Measurements from ENCODE around the gene LMNA. TPM values are rescaled to one million over a fixed set of nuclear protein-coding genes. Genes with fewer than 3 reads are reported as not detected.

Gene LMNA
- polyA plus RNA-seq, 1 experiment: 365 TPM

DNA sequence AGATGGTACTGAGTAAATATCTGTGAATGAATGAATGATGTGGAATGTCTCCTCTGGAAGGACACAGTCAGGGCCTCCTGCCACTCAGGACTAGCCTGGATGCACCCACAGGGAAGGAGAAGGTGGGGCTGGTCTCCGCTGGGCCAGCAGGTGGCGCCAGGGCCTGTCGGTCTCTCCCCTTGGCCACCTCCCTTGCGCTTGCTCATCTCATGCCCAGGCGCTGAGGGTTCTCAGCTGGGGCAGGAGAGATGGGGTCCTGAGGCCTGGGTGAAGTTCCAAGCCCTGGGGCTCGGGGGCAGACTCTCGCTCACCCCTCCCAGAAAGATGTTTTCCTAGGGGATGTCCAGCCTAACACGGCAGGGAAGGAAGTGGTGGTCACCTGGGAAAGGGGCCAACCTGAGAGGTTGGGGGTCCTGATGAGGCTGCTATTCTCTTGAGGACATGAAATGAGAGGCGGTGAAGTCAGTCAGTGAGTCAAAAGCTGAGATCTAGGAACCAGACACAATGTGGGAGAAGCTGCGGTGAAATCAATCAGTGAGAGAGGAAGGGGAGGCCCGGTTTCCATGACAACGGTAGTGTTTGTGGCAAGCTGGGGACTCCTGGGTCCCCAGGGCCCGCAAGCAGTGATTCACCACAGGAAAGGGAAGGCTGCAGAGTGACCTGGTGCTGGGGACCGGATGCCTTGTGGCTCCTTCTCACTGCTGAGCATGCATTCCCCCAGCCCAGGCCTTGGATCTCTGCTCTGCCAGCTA lies 17.7 kb upstream of the LMNA start:
- TF ChIP-seq, protein P1, sequence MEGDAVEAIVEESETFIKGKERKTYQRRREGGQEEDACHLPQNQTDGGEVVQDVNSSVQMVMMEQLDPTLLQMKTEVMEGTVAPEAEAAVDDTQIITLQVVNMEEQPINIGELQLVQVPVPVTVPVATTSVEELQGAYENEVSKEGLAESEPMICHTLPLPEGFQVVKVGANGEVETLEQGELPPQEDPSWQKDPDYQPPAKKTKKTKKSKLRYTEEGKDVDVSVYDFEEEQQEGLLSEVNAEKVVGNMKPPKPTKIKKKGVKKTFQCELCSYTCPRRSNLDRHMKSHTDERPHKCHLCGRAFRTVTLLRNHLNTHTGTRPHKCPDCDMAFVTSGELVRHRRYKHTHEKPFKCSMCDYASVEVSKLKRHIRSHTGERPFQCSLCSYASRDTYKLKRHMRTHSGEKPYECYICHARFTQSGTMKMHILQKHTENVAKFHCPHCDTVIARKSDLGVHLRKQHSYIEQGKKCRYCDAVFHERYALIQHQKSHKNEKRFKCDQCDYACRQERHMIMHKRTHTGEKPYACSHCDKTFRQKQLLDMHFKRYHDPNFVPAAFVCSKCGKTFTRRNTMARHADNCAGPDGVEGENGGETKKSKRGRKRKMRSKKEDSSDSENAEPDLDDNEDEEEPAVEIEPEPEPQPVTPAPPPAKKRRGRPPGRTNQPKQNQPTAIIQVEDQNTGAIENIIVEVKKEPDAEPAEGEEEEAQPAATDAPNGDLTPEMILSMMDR (IDR thresholded peaks at IDR 0.05; ENCODE audit: low read depth, low read length): peak; percentile 98
- CTCF ChIA-PET: interaction anchor here (0.6 to 20.2 kb wide), 27 partner anchors 8 to 289 kb away, joined by 3 to 682 read pairs (median 5); partner anchors contain the start of genes LMNA, MEX3A and PMF1
- Histone ChIP-seq H3K27ac (ENCODE audit: low read depth, low read length) (peak overlapping the region; percentile 47), H3K27me3 (ENCODE audit: control insufficient read depth, insufficient read depth, low read length) (no peaks in the 10 kb centered on the region), H3K4me3 (ENCODE audit: low read depth, low read length) (no peak overlapping the region), H3K9me3 (ENCODE audit: control insufficient read depth, insufficient read depth, low read length) (no peaks in the 10 kb centered on the region)
- POLR2A ChIA-PET: interaction anchor here (5.7 to 6.9 kb wide), 2 partner anchors 18 to 32 kb away, joined by 25 to 36 read pairs; partner anchors contain the start of gene LMNA
- DNase-seq (ENCODE audit: low read depth, low spot score): peak; percentile 67

- ChIA-PET CTCF (interaction anchor here (0.6 to 20.2 kb wide), 9 partner anchors 8 to 262 kb away, joined by 3 to 682 read pairs (median 8); partner anchors contain the start of genes LMNA and MEX3A), POLR2A (interaction anchor here (5.7 to 6.9 kb wide), 2 partner anchors 18 to 31 kb away, joined by 25 to 36 read pairs; partner anchors contain the start of gene LMNA)
- no peaks in the 10 kb centered on the region for H3K27me3 ChIP-seq (ENCODE audit: control insufficient read depth, insufficient read depth, low read length)
- H3K9me3 ChIP-seq (ENCODE audit: control insufficient read depth, insufficient read depth, low read length): no peaks in the 10 kb centered on the region
- H3K27ac ChIP-seq (ENCODE audit: low read depth, low read length): no peak overlapping the region
- H3K4me3 ChIP-seq (ENCODE audit: low read depth, low read length): no peak overlapping the region
- TF ChIP-seq, protein P1 (IDR thresholded peaks at IDR 0.05; ENCODE audit: low read depth, low read length): no peak
- no peak for DNase-seq (ENCODE audit: low read depth, low spot score)
These were observed 16.9 kb upstream of the LMNA start for GRCh38 chr1:156097499-156098178.

DNA sequence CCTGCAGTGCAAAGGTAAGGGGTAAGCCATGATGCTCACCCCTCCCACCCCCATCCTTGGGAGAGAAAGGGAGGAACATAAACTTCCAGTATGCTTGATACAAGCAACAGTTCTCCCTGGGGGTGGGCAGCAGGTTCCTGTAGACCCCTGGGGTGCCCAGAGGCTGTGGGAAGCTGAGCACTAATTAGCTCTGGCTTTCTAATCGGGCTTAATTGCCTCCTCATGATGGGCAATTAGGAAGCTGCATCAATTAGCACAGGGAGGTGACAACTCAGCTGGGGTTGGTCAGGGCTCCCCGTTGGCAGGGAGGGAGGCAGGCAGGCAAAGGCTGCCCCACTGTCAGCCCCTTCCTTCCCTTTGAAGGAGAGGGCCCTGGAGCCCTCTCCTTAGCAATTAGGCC lies 15.7 kb upstream of the LMNA start:
- Histone ChIP-seq H3K27me3 (ENCODE audit: control insufficient read depth, insufficient read depth, low read length) (no peaks in the 10 kb centered on the region), H3K9me3 (ENCODE audit: control insufficient read depth, insufficient read depth, low read length) (no peaks in the 10 kb centered on the region), H3K27ac (ENCODE audit: low read depth, low read length) (no peak overlapping the region), H3K4me3 (ENCODE audit: low read depth, low read length) (no peak overlapping the region)
- ChIA-PET CTCF (interaction anchor here (1.6 to 20.2 kb wide), 4 partner anchors 9 to 127 kb away, joined by 3 to 682 read pairs (median 50); partner anchors contain the start of gene LMNA), POLR2A (interaction anchor here (0.6 to 6.9 kb wide), 3 partner anchors 16 to 43 kb away, joined by 4 to 36 read pairs (median 25); partner anchors contain the start of gene LMNA)
- DNase-seq (ENCODE audit: low read depth, low spot score): no peak
- TF ChIP-seq, protein P1 (IDR thresholded peaks at IDR 0.05; ENCODE audit: low read depth, low read length): no peak

DNA sequence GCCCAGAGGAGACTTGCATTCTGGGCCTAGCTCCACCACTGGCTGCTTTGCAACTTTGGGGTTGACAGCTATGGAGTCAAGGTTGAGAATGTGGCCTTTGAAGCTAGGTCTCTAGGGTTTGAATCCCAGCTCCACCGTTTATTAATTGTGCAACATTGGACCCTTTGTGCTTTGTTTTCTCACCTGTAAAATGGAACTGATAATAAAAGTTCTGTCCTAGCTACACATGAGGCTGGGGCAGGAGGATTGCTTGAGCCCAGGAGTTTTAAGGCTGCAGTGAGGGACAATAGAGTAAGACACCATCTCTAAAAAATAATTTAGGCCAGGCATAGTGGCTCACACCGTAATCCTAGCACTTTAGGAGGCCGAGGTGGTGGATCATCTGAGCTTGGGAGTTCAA lies 15.2 kb upstream of the LMNA start:
- Histone ChIP-seq H3K4me3 (ENCODE audit: low read depth, low read length) (no peak overlapping the region), H3K9me3 (ENCODE audit: control insufficient read depth, insufficient read depth, low read length) (no peaks in the 10 kb centered on the region), H3K27ac (ENCODE audit: low read depth, low read length) (no peak overlapping the region), H3K27me3 (ENCODE audit: control insufficient read depth, insufficient read depth, low read length) (no peaks in the 10 kb centered on the region)
- DNase-seq (ENCODE audit: low read depth, low spot score): no peak
- TF ChIP-seq, protein P1 (IDR thresholded peaks at IDR 0.05; ENCODE audit: low read depth, low read length): no peak
- POLR2A ChIA-PET: interaction anchor here (0.6 to 6.9 kb wide), 3 partner anchors 16 to 43 kb away, joined by 4 to 36 read pairs (median 25); partner anchors contain the start of gene LMNA
- CTCF ChIA-PET: interaction anchor here (0.6 to 20.2 kb wide), 4 partner anchors 9 to 213 kb away, joined by 3 to 682 read pairs (median 7); partner anchors contain the start of gene LMNA
